ENCODE results near the gene DGUOK.

- TF ChIP-seq CTCF (IDR thresholded peaks at IDR 0.05) (no peak), POLR2AphosphoS5 (IDR thresholded peaks at IDR 0.05) (peak; percentile 70 to 90 (median 80)), EP300 (IDR thresholded peaks at IDR 0.05) (no peak), POLR2A (IDR thresholded peaks at IDR 0.05) (no peak)
These were observed 17.7 kb upstream of the DGUOK start for GRCh38 chr2:73908689-73909652.

Data from sigmoid colon (tissue), 4 donors.